GM12878 (cell line): ENCODE results near the gene MYL3.

Experiments
- BMI1 ChIP-seq: fragments of 450-650 bp; IDR thresholded peaks from 2 replicates; pipeline ENCODE4 v1.6.1; 2016; ENCODE audit warnings: mild to moderate bottlenecking, moderate library complexity, borderline replicate concordance
- BRCA1 ChIP-seq: IDR thresholded peaks from 2 replicates; pipeline ENCODE4 v1.6.1; 2011; ENCODE audit warnings: low read depth, low read length, improper control_type of control experiment
- CBFB ChIP-seq: IDR thresholded peaks from 2 replicates; pipeline ENCODE4 v1.6.1; 2016; ENCODE audit warnings: antibody characterized with exemption, low read depth
- CEBPB ChIP-seq, 2 experiments: fragments of 150-350 bp in 1 of 2; IDR thresholded peaks; 2 replicates each; pipeline ENCODE4 v1.6.1; 2012 to 2014; ENCODE audit warnings: low read depth in 2 of 2, low read length in 2 of 2, borderline replicate concordance in 1 of 2, inconsistent platforms in 1 of 2
- CTCF ChIP-seq, 3 experiments: IDR thresholded peaks in 2 of 3; conservative IDR thresholded peaks in 1 of 3; 2 replicates each; pipeline ENCODE4 v1.5.1; 2011; ENCODE audit warnings: low read depth in 3 of 3, low read length in 3 of 3, mild to moderate bottlenecking in 3 of 3, control low read depth in 2 of 3, moderate library complexity in 2 of 3, inconsistent platforms in 1 of 3, mixed read lengths in 1 of 3; ENCODE audit not compliant: control insufficient read depth in 2 of 3, insufficient read depth in 1 of 3; ENCODE audit errors: extremely low read depth in 1 of 3
- EZH2 ChIP-seq: IDR thresholded peaks from 2 replicates; pipeline ENCODE4 v1.6.1; 2012; ENCODE audit warnings: low read depth, mild to moderate bottlenecking, control low read depth, inconsistent platforms, low read length, borderline replicate concordance; ENCODE audit not compliant: control insufficient read depth
- MYB ChIP-seq: fragments of 150-350 bp; IDR thresholded peaks from 2 replicates; pipeline ENCODE4 v1.6.1; 2014; ENCODE audit warnings: mild to moderate bottlenecking, low read depth, low read length, borderline replicate concordance
- NR2F1 ChIP-seq: fragments of 450-650 bp; conservative IDR thresholded peaks from 2 replicates; pipeline ENCODE4 v1.6.1; 2017; ENCODE audit warnings: mild to moderate bottlenecking
- NRF1 ChIP-seq: conservative IDR thresholded peaks from 2 replicates; pipeline ENCODE4 v1.6.1; 2011; ENCODE audit warnings: mild to moderate bottlenecking, low read depth, low read length, improper control_type of control experiment
- RBBP5 ChIP-seq: fragments of 200-600 bp; sonication (generic); conservative IDR thresholded peaks from 2 replicates; pipeline ENCODE4 v1.6.1; 2016
- SREBF2 ChIP-seq: IDR thresholded peaks from 2 replicates; pipeline ENCODE4 v1.6.1; 2012; ENCODE audit warnings: mild to moderate bottlenecking, low read length
- TCF12 ChIP-seq: IDR thresholded peaks from 2 replicates; pipeline ENCODE4 v1.6.1; 2011; ENCODE audit warnings: low read depth, mild to moderate bottlenecking, low read length
- ZNF24 ChIP-seq: fragments of 450-650 bp; IDR thresholded peaks from 2 replicates; pipeline ENCODE4 v1.6.1; 2017; ENCODE audit warnings: antibody characterized with exemption, mild to moderate bottlenecking

- TF ChIP-seq MYB (no peak), NRF1 (no peak), NR2F1 (no peak), CBFB (no peak), CTCF (IDR thresholded peaks at IDR 0.05 in 2 of 3, conservative IDR thresholded peaks at IDR 0.05 in 1 of 3; ENCODE audit: control insufficient read depth in 2 of 3, extremely low read depth in 1 of 3, insufficient read depth in 1 of 3, low read depth in 3 of 3, low read length in 3 of 3) (peak; percentile 30 to 58 (median 43); a peak in 5 of 6 replicates), CEBPB (IDR thresholded peaks at IDR 0.05; ENCODE audit: borderline replicate concordance in 1 of 2, low read depth in 2 of 2, low read length in 2 of 2) (no peak), ZNF24 (no peak), EZH2 (no peak), SREBF2 (no peak), RBBP5 (no peak), BMI1 (no peak), BRCA1 (no peak), TCF12 (no peak)
These were observed 14.8 kb downstream of the MYL3 start for GRCh38 chr3:46848271-46849044.
